COLO829 (cell line): Measurements from ENCODE around the gene OGDHL.
"Not testable (repeated sequence)": the region's sequence is repeated elsewhere in the genome, so short reads cannot be mapped to it uniquely, and the experiment has no call there.

Experiments
- DNase-seq: peaks from one replicate; pipeline ENCODE4 v3.0.0; 2012; ENCODE audit warnings: low spot score

Gene OGDHL

DNA sequence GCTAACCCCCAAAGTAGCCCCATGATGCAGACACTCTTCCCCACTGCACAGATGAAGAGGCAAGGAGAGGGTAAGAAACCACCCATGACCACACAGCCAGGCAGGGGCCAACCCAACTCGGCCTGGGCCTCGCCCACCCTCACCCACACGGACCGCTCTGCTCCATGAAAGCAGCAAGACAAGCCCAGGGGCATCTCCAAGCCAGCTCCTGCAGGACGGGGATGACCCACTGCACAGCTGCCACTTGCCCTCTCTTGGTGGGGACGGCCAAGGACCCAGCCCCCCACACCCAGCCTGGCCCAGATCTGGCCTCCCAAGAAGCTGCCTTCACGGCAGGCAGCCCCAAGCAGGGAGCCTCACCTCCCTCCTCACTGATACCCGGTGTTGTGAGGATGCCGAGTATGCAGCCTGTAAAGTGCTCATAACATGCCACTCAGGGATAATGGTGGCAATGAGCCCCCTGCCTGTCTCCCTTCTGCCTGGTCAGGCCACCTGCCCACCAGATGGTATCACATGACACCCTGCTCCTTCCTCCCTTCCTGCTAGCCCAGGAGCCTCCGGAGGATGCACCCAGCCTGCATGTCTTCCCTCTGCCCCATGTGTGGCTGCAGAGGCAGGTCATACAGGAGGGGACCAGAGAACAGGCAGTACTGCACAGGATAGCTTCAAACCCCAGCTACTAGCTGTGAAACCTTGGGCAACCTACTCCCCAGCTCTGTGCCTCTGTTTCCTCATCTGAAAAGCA, 23.3 kb downstream of the OGDHL start:
- DNase-seq = no peak

DNA sequence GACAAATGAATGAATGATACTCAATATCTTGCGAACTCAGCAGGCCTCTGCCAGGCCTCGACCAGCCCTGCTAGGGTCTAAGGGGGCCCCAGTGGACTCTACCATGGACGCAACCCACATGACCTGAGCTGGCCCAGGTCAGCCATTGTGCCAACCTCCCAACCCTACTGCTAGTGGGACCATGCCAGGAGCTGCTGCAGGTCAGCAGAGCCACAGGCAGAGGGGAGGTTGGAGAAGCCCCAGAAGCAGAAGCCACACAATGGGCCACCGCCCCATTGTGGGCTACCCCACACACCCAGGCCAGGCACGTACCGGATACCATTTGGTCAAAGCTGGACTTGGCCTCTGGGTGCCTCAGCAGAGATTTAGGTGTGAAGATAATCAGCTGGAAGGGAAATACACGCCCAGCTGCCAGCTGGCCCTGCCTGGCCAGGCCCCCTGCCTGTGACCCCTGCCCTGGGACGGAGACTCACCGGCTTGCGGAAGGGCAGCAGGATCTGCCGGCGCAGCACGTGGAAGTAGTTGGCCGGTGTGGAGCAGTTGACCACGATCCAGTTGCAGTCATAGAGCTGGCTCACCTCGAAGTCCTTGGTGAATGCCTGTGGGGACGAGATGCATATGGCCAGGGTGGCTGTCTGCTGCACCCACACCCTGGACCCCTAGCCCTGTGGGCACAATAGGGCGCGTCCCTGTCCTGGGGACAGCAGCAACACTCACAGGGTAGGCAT, 24.5 kb downstream of the OGDHL start:
- no peak for DNase-seq

- no peak for DNase-seq
Measured at GRCh38 chr10:49736564-49737113, 25.5 kb downstream of the OGDHL start.

DNA sequence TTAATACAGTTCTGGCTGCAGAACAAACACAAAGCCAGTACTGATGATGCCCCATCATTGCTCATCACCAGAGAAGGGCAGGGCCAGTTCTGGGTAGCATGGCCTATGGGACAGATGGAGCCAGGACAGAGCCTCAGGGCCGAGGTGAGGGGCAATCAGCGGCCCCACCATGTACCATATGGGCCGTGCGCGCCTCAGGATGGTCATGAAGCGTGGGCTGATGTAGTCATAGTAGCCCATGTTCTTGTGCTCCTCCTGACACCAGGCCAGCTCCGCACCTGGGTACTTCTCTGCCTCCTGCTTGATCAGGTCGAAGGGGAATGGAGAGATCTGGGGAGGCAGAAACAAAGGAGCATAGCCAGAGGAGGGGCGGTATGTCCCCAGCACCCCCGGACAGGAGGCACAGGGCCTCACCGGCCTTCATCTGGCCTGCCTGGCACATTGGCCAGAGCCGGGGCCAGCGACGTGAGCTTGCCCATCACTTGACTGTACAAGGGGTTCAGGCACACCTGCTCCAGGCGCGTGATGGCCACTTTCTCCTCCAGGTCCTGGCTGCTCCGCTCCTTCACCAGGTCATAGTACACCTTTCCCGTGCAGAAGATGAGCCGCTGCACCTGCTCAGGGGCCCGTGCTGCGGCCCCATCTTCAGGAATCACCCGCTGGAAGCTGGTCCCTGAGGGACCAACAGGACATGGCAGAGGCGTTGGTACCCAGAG, 26.1 kb downstream of the OGDHL start:
- DNase-seq = no peak

- DNase-seq = no peak
Measured at GRCh38 chr10:49735161-49735560, 27.0 kb downstream of the OGDHL start.

GRCh38 chr10:49734676-49735075, 27.4 kb downstream of the OGDHL start:
- no peak for DNase-seq

DNA sequence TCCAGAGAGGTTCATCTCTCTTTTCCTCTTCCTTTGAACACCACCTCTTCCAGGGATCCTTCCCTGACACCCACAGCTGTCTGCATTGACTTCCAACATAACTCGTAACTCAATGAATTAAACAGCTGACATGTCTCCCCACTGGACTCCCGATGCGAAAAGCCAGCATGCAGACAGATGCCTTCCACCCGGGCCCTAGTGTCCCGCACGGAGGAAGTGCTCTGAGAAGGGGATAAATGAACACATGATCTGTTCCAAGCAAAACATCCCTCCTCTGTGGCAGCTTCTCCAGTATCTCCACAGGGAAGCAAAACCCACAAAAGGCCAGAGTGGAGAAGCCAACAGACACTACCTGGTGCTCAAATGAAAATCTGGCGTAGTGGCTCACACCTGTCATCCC, 28.3 kb downstream of the OGDHL start:
- no peak for DNase-seq

DNA sequence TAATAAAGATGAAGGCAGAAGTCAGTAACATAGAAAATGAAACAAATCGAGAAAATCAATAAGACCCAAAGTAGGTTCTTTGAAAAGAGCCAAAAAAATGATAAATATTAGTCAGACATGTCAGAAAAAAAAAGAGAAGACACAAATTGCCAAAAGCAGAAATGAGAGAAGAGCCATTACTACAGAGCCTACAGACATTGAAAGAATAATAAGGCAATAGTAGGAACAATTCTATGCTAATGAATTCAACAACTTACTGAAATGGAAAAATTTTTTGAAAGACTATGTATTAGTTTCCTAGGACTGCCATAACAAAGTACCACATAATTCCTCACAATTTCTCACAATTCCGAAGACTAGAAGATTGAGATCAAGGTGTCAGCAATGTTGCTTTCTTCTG, 35.5 kb downstream of the OGDHL start:
- DNase-seq = no peak

GRCh38 chr10:49715157-49715556, 47.0 kb downstream of the OGDHL start:
- DNase-seq = not testable (repeated sequence)

DNA sequence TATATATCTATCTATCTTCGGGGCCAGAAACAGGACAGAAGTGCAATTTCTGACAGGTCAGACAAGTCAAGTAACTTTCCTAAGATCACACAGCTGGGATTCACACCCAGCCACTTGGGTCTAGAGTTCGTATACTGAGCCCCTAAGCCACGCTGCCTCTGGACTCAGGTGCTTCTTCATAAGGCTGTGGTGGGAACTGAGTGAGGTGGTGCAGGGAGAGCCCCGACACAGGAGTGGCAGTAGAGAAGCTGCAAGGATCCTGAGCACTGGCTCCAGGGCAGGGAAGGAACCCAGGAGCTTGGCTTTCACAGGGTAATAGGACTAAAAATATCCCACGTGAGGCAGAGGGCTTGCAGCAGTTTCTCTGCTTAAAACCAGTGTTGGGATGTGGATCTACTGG, 48.9 kb downstream of the OGDHL start:
- no peak for DNase-seq

DNA sequence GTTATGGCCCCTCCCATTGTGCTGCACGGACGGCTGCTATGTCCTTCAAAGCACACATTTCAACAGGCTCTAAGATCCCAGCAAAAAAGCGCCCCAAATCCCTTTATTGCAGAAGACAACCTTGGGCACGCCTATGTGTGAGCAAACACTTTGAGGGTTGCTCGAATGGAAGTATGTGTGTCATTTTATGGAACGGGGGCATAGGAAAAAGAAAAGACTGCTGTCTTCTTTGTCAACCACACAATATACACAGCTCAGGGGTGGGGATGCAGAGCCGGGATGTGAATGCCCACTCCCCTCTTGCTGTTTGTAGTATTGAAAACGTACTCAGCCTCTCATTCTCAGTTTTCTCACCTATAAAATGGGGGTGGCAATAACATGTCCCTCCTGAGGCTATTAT, 50.6 kb downstream of the OGDHL start:
- no peak for DNase-seq

- no peak for DNase-seq
Measured at GRCh38 chr10:49710966-49711365, 51.2 kb downstream of the OGDHL start.

- DNase-seq = no peak
Measured at GRCh38 chr10:49709934-49710333, 52.2 kb downstream of the OGDHL start.

DNA sequence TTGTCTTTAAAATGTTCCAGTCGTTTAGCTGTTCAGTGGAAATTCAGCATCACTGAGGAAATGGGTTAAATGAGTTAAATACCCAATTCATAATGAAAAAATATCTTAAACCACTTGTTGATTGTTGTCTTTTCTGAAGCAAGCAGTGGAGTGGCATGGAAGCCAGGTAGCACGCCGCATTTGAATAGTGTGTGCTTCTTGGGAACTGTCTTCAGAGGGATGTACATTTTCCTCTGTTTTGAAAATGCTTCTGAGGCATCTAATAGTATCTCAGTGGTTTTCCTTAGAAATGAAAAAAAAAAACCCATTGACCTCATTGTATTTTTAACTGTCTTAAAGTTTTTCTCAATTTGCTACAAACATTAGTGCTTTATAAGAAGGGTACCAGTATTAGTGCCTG, 54.5 kb downstream of the OGDHL start:
- DNase-seq = no peak

GRCh38 chr10:49700997-49701396, 61.1 kb downstream of the OGDHL start:
- no peak for DNase-seq

DNA sequence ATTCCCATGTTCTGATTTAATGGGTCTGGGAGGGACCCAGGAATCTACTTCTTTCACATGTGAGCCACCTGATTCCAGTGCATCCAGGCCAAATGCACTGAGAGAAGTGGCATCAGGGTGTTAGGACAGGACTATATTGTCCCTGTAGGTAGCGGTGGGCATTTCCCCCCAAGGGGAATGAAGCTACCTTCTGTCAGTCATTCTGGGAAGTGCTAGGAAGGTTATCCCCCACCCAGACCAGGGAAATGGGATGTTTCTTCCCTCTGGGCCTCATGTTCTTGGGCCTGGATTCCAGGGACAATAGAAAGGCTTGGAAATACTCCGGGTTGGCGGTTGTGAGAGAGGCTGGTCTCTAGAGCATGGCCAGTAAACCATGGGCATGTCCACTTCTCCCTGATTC, 61.9 kb downstream of the OGDHL start:
- DNase-seq = no peak

DNA sequence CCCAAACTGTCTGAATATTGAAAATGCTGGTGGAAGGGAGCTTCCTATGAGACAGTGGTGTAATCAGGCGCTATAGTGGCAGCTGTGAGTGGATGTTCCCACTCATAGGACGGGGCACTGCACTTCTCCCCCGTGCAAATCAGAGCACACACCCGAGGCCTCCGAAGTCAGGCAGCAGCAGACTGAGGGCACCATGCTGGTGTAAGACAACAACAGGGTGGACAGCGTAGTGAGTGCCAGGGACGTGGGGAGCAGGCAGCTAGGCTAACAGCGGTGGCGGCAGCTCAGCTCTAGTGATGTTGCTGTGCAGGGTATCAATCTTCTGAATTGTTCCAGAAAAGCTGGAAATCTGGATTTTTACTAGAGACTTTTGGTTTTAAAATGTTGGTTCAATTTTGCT, 63.4 kb downstream of the OGDHL start:
- DNase-seq = no peak

GRCh38 chr10:49696311-49696710, 65.8 kb downstream of the OGDHL start:
- DNase-seq = no peak

GRCh38 chr10:49694466-49694865, 67.7 kb downstream of the OGDHL start:
- DNase-seq = no peak

GRCh38 chr10:49691588-49691987, 70.5 kb downstream of the OGDHL start:
- no peak for DNase-seq

DNA sequence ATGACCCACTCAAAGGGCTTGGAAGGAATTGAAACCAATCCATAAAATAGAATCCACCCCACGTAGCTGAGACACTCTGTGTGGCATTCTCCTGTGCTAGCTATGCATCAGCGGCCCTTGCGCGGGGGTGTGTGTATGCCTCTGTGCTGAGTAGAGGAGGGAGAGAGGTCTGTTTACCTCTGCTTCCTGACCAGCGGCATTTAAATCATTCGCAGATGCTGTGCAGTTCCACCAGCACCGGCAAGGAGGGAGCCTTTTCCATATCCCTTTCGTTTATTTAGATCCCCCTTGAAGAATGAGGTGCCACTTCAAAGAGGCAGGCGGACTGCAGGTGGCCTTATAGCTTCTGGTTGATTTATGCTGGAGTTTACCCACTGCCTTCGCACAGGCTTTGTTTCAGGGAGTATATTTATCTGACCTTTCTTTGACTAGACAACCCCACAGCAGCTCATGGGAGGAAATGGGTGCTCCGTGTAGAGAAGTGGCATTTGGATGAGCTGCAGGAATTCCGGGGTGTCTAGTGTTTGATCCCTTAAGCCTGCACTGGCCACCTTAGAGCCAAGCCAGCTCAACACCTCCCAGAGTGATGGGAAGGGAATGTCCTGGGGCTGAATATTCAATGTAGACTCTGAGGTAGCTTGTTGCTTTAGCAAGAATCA, 71.3 kb downstream of the OGDHL start:
- no peak for DNase-seq

GRCh38 chr10:49689882-49690510, 72.1 kb downstream of the OGDHL start:
- no peak for DNase-seq
